Ascending aorta (tissue), 2 donors: ENCODE data around the gene CDK16. TPM values are rescaled to one million over a fixed set of nuclear protein-coding genes. Genes with fewer than 3 reads are reported as not detected.

Source experiments
- DNase-seq, 2 donors: peaks; one replicate each; pipeline ENCODE4 v3.0.0-alpha.2; 2019; ENCODE audit warnings: low spot score in 2 of 2
- H3K27ac ChIP-seq, 2 donors: fragments of 200-600 bp; sonication (generic); one replicate each; pipeline ENCODE4 v1.5.1; 2016 to 2017; ENCODE audit warnings: mild to moderate bottlenecking in 1 of 2
- H3K27me3 ChIP-seq: fragments of 200-600 bp; sonication (generic); one replicate; pipeline ENCODE4 v1.5.1; 2017
- H3K36me3 ChIP-seq, 2 donors: fragments of 200-600 bp; sonication (generic); one replicate each; pipeline ENCODE4 v1.5.1; 2016
- H3K4me1 ChIP-seq, 2 donors: fragments of 200-600 bp; sonication (generic); one replicate each; pipeline ENCODE4 v1.5.1; 2016 to 2017; ENCODE audit warnings: mild to moderate bottlenecking in 1 of 2
- H3K4me3 ChIP-seq, 2 donors: fragments of 200-600 bp; sonication (generic); one replicate each; pipeline ENCODE4 v1.5.1; 2016 to 2017; ENCODE audit warnings: mild to moderate bottlenecking in 1 of 2
- H3K9me3 ChIP-seq, 2 donors: fragments of 200-600 bp; sonication (generic); one replicate each; pipeline ENCODE4 v1.5.1; 2016
- intact Hi-C: fragments of 100-400 bp; cut with DNase I; formaldehyde crosslinking; loops from one replicate; pipeline ENCODE4 v1.15.1; 2023
- total RNA-seq: library from RNA; depleted of rRNA; stranded (reverse); fragments of >200 nt; gene quantifications from one replicate; pipeline ENCODE4 v1.1.0, GENCODE V29; 2016
- TF ChIP-seq, protein P1 (sequence below), 3 experiments: fragments of 200-600 bp in 2 of 3; fragments of 450-650 bp in 1 of 3; sonication (generic) in 2 of 3; IDR thresholded peaks; one replicate each; pipeline ENCODE4 v1.5.1; 2016 to 2019; ENCODE audit warnings: antibody characterized with exemption in 3 of 3, mild to moderate bottlenecking in 1 of 3, moderate library complexity in 1 of 3

Gene CDK16
- total RNA-seq, 1 donor from 2014 or later, result 87.4 TPM

DNA sequence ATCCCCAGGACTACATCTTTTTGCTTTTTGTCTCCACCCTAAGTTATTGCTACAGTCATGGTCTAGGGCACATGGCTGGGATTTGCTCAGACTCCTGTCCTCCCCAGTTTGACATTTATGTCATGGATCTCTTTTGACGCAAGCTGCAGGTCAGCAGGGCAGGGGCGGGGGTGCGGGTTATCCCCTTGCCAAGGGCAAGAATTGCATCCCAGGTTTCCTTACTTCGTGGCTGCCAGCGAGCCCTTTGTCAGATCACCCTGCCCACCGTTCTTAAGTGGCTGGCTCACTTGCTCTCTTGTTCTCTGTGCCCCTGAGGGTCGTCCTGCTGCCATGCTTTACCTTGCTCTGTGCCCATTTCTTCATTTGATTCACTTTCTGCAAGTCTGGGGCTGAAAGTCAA lies 45.9 kb upstream of the CDK16 start:
- intact Hi-C loops, result no loop called here
- Histone ChIP-seq H3K27me3 (no peaks in the 10 kb centered on the region), H3K9me3 (no peaks in the 10 kb centered on the region), H3K4me1 (no peaks in the 10 kb centered on the region), H3K27ac (no peak overlapping the region), H3K4me3 (no peak overlapping the region), H3K36me3 (peaks cover 44 to 71% of the 10 kb centered on the region in 2 donors)
- TF ChIP-seq, protein P1, sequence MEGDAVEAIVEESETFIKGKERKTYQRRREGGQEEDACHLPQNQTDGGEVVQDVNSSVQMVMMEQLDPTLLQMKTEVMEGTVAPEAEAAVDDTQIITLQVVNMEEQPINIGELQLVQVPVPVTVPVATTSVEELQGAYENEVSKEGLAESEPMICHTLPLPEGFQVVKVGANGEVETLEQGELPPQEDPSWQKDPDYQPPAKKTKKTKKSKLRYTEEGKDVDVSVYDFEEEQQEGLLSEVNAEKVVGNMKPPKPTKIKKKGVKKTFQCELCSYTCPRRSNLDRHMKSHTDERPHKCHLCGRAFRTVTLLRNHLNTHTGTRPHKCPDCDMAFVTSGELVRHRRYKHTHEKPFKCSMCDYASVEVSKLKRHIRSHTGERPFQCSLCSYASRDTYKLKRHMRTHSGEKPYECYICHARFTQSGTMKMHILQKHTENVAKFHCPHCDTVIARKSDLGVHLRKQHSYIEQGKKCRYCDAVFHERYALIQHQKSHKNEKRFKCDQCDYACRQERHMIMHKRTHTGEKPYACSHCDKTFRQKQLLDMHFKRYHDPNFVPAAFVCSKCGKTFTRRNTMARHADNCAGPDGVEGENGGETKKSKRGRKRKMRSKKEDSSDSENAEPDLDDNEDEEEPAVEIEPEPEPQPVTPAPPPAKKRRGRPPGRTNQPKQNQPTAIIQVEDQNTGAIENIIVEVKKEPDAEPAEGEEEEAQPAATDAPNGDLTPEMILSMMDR (IDR thresholded peaks at IDR 0.05), result no peak
- DNase-seq, result peak in 1 of 2 donors; percentile 35

DNA sequence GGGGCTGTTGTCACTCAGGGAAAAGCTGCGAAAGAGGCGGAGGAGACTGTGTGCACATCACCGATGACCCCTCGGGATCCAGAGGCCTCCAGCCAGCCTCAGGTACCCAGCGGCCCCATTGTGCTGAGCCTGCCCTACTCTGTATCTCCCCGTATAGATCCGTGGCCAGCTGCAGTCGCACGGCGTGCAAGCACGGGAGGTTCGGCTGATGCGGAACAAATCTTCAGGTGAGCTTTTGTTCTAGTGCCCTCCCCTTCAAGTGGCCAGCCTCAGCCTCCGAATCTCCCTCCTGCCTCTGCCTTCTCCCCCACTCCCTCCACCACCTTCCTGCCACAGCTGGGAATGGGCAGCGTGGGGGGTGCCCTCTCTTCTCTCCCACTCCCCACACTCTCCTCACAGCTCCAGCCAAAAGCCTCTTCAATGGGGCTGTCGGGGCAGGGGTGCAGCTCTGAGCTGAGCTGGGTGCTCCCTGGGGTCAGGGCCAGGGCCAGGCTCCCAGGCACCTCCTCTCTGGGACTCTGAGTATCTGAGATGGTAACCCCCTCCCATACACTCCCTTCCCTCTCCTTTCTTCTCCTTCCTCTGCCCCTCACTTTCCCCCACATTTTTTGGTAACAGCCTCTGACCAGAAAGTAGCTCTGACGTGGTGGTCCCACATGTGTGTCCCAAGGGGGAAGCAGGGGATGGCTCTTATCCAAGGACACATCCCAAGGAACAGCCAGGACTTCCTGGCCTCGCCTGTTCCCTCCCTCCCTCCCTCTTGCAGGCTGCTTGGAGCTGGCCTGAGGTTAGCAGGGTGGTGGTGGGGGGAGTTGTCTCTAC lies 45.3 kb upstream of the CDK16 start:
- Histone ChIP-seq H3K27ac (no peak overlapping the region), H3K9me3 (no peaks in the 10 kb centered on the region), H3K36me3 (peaks cover 45 to 76% of the 10 kb centered on the region in 2 donors), H3K4me3 (no peak overlapping the region), H3K4me1 (no peaks in the 10 kb centered on the region), H3K27me3 (no peaks in the 10 kb centered on the region)
- peak in 1 of 2 donors; percentile 49 for DNase-seq
- TF ChIP-seq, protein P1 (IDR thresholded peaks at IDR 0.05), result no peak
- intact Hi-C loops, result no loop called here

DNA sequence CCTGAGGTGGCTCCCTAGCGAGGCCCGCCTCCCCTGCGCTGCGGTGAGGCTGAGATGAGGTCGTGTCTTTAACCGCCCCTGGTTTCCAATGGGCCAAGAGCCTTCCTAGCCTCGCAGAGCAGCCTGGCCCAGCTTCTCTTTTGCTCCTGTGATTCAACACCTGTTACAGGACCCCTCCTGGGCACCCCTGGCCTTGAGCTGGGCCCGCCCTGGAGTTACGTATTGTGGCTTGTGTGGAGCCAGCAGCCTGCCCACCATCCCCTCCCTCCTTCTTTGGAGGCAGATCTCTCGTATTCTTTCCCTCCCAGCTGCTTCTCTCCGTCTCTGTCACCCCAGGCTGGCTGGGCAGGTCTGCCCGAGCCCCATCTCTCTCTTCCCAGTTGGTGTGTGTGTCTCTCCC lies 44.1 kb upstream of the CDK16 start:
- intact Hi-C loops, result no loop called here
- no peak for DNase-seq
- Histone ChIP-seq H3K4me3 (no peak overlapping the region), H3K4me1 (no peaks in the 10 kb centered on the region), H3K27me3 (no peaks in the 10 kb centered on the region), H3K9me3 (no peaks in the 10 kb centered on the region), H3K36me3 (peaks cover 49 to 78% of the 10 kb centered on the region in 2 donors), H3K27ac (no peak overlapping the region)
- TF ChIP-seq, protein P1 (IDR thresholded peaks at IDR 0.05), result no peak

DNA sequence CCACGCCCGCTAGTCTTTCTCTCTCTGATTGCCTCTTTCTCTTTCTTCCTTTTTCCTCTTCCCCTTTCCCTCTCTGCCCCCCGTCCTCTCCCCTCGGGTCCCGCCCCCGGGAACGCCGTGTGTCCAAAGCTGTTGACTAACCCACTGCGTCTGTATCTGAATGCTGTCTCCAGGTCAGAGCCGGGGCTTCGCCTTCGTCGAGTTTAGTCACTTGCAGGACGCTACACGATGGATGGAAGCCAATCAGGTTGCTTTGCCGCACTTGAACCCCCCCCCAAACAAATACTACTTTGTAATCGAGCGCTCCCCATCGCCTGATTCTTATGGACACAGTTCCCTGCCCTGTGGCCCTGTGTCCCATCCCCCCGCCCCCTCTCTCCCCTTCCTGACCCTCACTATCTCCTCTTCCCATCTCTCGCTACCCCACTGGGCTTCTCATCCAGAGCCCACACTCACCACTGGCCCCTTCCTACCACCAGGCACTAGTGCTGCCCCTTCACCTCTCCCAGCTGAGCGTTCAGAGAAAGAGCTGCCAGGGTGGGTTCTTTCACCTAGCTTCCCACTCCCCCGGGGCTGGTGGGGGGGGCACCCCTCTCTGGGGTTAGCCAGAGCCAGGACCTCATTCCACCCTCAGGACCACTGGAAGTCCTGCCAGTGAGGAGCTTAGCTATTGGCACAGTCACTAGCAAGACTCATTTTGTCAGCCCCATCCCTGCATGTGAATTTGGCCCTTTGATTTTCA lies 43.5 kb upstream of the CDK16 start:
- intact Hi-C loops, result no loop called here

DNA sequence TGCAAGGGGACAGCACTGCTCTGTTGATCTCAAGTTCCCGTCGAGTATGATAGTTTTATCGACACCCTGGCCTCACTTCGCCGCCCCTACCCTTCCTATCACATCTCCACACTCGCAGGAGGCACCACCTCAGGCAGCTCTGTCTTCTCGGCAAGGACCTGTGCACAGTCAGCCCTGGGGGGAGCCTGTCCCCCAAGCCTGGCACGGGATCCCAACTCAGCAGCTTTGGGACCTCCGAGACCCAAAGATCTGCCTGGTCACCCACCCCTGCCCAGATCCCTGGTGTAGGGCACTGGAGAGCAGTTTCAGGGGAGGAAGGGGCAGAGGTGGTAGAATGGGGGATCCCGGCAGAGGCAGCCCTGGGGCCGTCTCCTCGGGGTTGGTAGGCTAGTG lies 42.9 kb upstream of the CDK16 start:
- no peaks in the 10 kb centered on the region for H3K4me1 ChIP-seq
- intact Hi-C loops, result no loop called here
- H3K27me3 ChIP-seq, result no peaks in the 10 kb centered on the region
- no peak overlapping the region for H3K4me3 ChIP-seq
- H3K36me3 ChIP-seq, result peaks cover 51 to 81% of the 10 kb centered on the region in 2 donors
- DNase-seq, result peak in 1 of 2 donors; percentile 57
- no peaks in the 10 kb centered on the region for H3K9me3 ChIP-seq
- no peak overlapping the region for H3K27ac ChIP-seq
- TF ChIP-seq, protein P1 (IDR thresholded peaks at IDR 0.05), result no peak

More for the DNA sequence above, 43.5 kb upstream of the CDK16 start:
- TF ChIP-seq, protein P1 (IDR thresholded peaks at IDR 0.05), result no peak
- DNase-seq, result peak in 1 of 2 donors; percentile 60
- Histone ChIP-seq H3K27me3 (no peaks in the 10 kb centered on the region), H3K9me3 (no peaks in the 10 kb centered on the region), H3K4me1 (no peaks in the 10 kb centered on the region), H3K4me3 (no peak overlapping the region), H3K36me3 (peaks cover 51 to 76% of the 10 kb centered on the region in 2 donors), H3K27ac (no peak overlapping the region)
